C4-2B (cell line): ENCODE measurements around the gene TUBA4A.
"Not testable (repeated sequence)": the region's sequence is repeated elsewhere in the genome, so short reads cannot be mapped to it uniquely, and the experiment has no call there.

Source experiments
- CTCF ChIP-seq: fragments of 450-650 bp; conservative IDR thresholded peaks from 2 replicates; pipeline ENCODE4 v1.5.1; 2017; ENCODE audit warnings: mild to moderate bottlenecking
- ZFX ChIP-seq: fragments of 450-650 bp; IDR thresholded peaks from 2 replicates; pipeline ENCODE4 v1.6.1; 2017

- not testable (repeated sequence) for TF ChIP-seq CTCF, ZFX
These were observed 33.4 kb upstream of the TUBA4A start for GRCh38 chr2:219287116-219287440.
